H1 (cell line): ENCODE measurements around the gene OR5H6. TPM values are rescaled to one million over a fixed set of nuclear protein-coding genes. Genes with fewer than 3 reads are reported as not detected.
A peak's percentile ranks its signal among the peaks of the same experiment; 100 is the strongest.

Experiments
- CTCF ChIA-PET: fragments of 300-600 bp; sonication (Branson Sonifier 250); formaldehyde crosslinking; loops from one replicate; lab custom pipeline; 2021; ENCODE audit not compliant: partially characterized antibody; lab: Charles Lee
- POLR2A ChIA-PET: fragments of 300-600 bp; sonication (Branson Sonifier 250); formaldehyde crosslinking; loops from one replicate; lab custom pipeline; 2021; ENCODE audit warnings: inconsistent platforms; ENCODE audit not compliant: partially characterized antibody; lab: Charles Lee
- DNase-seq, 2 experiments: peaks; one replicate each; pipeline versions ENCODE4 v3.0.0 to v3.0.0-alpha.2; 2010 to 2022; ENCODE audit warnings: low spot score in 2 of 2, low read depth in 1 of 2, mixed read lengths in 1 of 2
- FAIRE-seq: peaks from 2 replicates; lab custom pipeline; 2011; peaks lifted over from hg19 to GRCh38; lab: Jason Lieb, UNC
- H2AFZ ChIP-seq: 2 replicates; pipeline ENCODE4 v1.8.1; 2012; ENCODE audit warnings: low read length, inconsistent platforms
- H2AK5ac ChIP-seq: 2 replicates; pipeline ENCODE4 v1.6.1; 2013; ENCODE audit warnings: low read depth, low read length
- H2BK120ac ChIP-seq: replicated peaks from 2 replicates; pipeline ENCODE3; 2013; ENCODE audit warnings: low read depth, low read length, inconsistent platforms
- H2BK12ac ChIP-seq: 2 replicates; pipeline ENCODE4 v1.6.1; 2013; ENCODE audit warnings: low read depth, low read length
- H2BK15ac ChIP-seq: 2 replicates; pipeline ENCODE4 v1.6.1; 2013; ENCODE audit warnings: low read length
- H2BK20ac ChIP-seq: 2 replicates; pipeline ENCODE4 v1.6.1; 2013; ENCODE audit warnings: low read length
- H2BK5ac ChIP-seq: 2 replicates; pipeline ENCODE4 v1.6.1; 2013; ENCODE audit warnings: low read depth, low read length
- H3K14ac ChIP-seq: 2 replicates; pipeline ENCODE4 v1.6.1; 2013; ENCODE audit warnings: inconsistent platforms; ENCODE audit not compliant: insufficient read length
- H3K18ac ChIP-seq: 2 replicates; pipeline ENCODE4 v1.6.1; 2013; ENCODE audit warnings: low read length; ENCODE audit errors: extremely low read depth
- H3K23ac ChIP-seq: 2 replicates; pipeline ENCODE4 v1.6.1; 2013; ENCODE audit warnings: inconsistent platforms; ENCODE audit not compliant: insufficient read length
- H3K23me2 ChIP-seq: 2 replicates; pipeline ENCODE4 v1.6.1; 2013; ENCODE audit warnings: low read depth, low read length
- H3K27ac ChIP-seq: 2 replicates; pipeline ENCODE4 v1.6.1; 2011; ENCODE audit warnings: low read depth, low read length, inconsistent platforms
- H3K27me3 ChIP-seq, 4 experiments: replicated peaks in 1 of 4; 1 replicate in 1 of 4; 2 replicates in 3 of 4; pipeline versions ENCODE4 v1.6.1 to v1.8.1; 2011 to 2013; ENCODE audit warnings: low read length in 3 of 4, mild to moderate bottlenecking in 3 of 4, inconsistent platforms in 2 of 4, mixed read lengths in 2 of 4, moderate library complexity in 1 of 4; ENCODE audit not compliant: control insufficient read depth in 3 of 4, insufficient read depth in 3 of 4; ENCODE audit errors: extremely low read depth in 1 of 4
- H3K36me3 ChIP-seq, 4 experiments: 2 replicates each; pipeline versions ENCODE4 v1.6.1 to v1.8.1; 2011 to 2013; ENCODE audit warnings: mild to moderate bottlenecking in 4 of 4, low read length in 3 of 4, moderate library complexity in 2 of 4, control low read depth in 1 of 4, inconsistent platforms in 1 of 4; ENCODE audit not compliant: insufficient read depth in 4 of 4, control insufficient read depth in 2 of 4
- H3K4ac ChIP-seq: replicated peaks from 2 replicates; pipeline ENCODE3; 2013; ENCODE audit warnings: low read length, low read depth, mixed read lengths, inconsistent platforms; ENCODE audit not compliant: insufficient read length
- H3K4me1 ChIP-seq, 4 experiments: replicated peaks in 1 of 4; 1 replicate in 1 of 4; 2 replicates in 3 of 4; pipeline versions ENCODE4 v1.6.1 to v1.8.1; 2011 to 2013; ENCODE audit warnings: low read length in 3 of 4, inconsistent platforms in 2 of 4, mixed read lengths in 1 of 4; ENCODE audit not compliant: insufficient read depth in 4 of 4, control insufficient read depth in 3 of 4
- H3K4me2 ChIP-seq, 2 experiments: 2 replicates each; pipeline versions ENCODE4 v1.6.1 to v1.8.1; 2011 to 2013; ENCODE audit warnings: low read depth in 2 of 2, low read length in 2 of 2, control low read depth in 1 of 2, inconsistent platforms in 1 of 2, mild to moderate bottlenecking in 1 of 2; ENCODE audit not compliant: insufficient read depth in 1 of 2
- H3K4me3 ChIP-seq, 4 experiments: fragments of 200-600, 300-600 bp in 1 of 4; sonication (generic), shearing (Covaris generic), sonication (Bioruptor Twin) in 1 of 4; 2 replicates each; pipeline versions ENCODE4 v1.5.1 to v1.8.1; 2011 to 2016; ENCODE audit warnings: low read length in 4 of 4, low read depth in 3 of 4, control low read depth in 2 of 4, inconsistent platforms in 2 of 4, mild to moderate bottlenecking in 2 of 4, mixed read lengths in 1 of 4, moderate library complexity in 1 of 4; ENCODE audit not compliant: insufficient read depth in 2 of 4; ENCODE audit errors: extremely low read depth in 1 of 4
- H3K56ac ChIP-seq: replicated peaks from 2 replicates; pipeline ENCODE3; 2013; ENCODE audit warnings: low read depth, mild to moderate bottlenecking, mixed read lengths, low read length, inconsistent platforms; ENCODE audit not compliant: insufficient read length
- H3K79me1 ChIP-seq: 2 replicates; pipeline ENCODE4 v1.6.1; 2013; ENCODE audit warnings: low read depth, low read length, control low read depth
- H3K79me2 ChIP-seq, 2 experiments: 2 replicates each; pipeline versions ENCODE4 v1.6.1 to v1.8.1; 2012 to 2013; ENCODE audit warnings: low read length in 2 of 2, mild to moderate bottlenecking in 2 of 2, inconsistent platforms in 1 of 2; ENCODE audit not compliant: insufficient read depth in 2 of 2, control insufficient read depth in 1 of 2
- H3K9ac ChIP-seq, 4 experiments: replicated peaks in 1 of 4; 1 replicate in 1 of 4; 2 replicates in 3 of 4; pipeline versions ENCODE4 v1.6.1 to v1.8.1; 2011 to 2013; ENCODE audit warnings: low read depth in 3 of 4, low read length in 3 of 4, control low read depth in 2 of 4, mild to moderate bottlenecking in 2 of 4, moderate library complexity in 2 of 4, inconsistent platforms in 1 of 4; ENCODE audit errors: extremely low read depth in 1 of 4
- H3K9me3 ChIP-seq, 2 experiments: 2 replicates each; pipeline versions ENCODE4 v1.6.1 to v1.8.1; 2012 to 2013; ENCODE audit warnings: mild to moderate bottlenecking in 2 of 2, moderate library complexity in 2 of 2, control low read depth in 1 of 2, inconsistent platforms in 1 of 2, low read depth in 1 of 2, low read length in 1 of 2, mixed read lengths in 1 of 2; ENCODE audit not compliant: insufficient read depth in 2 of 2
- H4K20me1 ChIP-seq, 2 experiments: replicated peaks in 1 of 2; 2 replicates each; pipeline versions ENCODE3 to v1.8.1; 2011 to 2013; ENCODE audit warnings: inconsistent platforms in 2 of 2, low read length in 2 of 2, mild to moderate bottlenecking in 1 of 2; ENCODE audit not compliant: insufficient read depth in 2 of 2, control insufficient read depth in 1 of 2
- H4K5ac ChIP-seq: 2 replicates; pipeline ENCODE4 v1.6.1; 2013; ENCODE audit warnings: low read length, low read depth, mixed read lengths, inconsistent platforms; ENCODE audit not compliant: insufficient read length
- H4K8ac ChIP-seq: 2 replicates; pipeline ENCODE4 v1.8.0; 2013; ENCODE audit warnings: mild to moderate bottlenecking, moderate library complexity, low read length, inconsistent platforms; ENCODE audit not compliant: insufficient read depth; ENCODE audit errors: extremely low read depth
- H4K91ac ChIP-seq: replicated peaks from 2 replicates; pipeline ENCODE3; 2013; ENCODE audit warnings: low read length, mixed read lengths, inconsistent platforms; ENCODE audit not compliant: insufficient read length
- BCL11A ChIP-seq, 2 experiments: IDR thresholded peaks; one replicate each; pipeline ENCODE4 v1.6.1; 2011; ENCODE audit warnings: low read depth in 2 of 2, low read length in 2 of 2, mild to moderate bottlenecking in 2 of 2
- CBX5 ChIP-seq: fragments of 300-800, 300-1000 bp; sonication (generic); IDR thresholded peaks from 2 replicates; pipeline ENCODE4 v1.7.1; 2016; ENCODE audit warnings: antibody characterized with exemption, low read length, low read depth
- SAP30 ChIP-seq: fragments of 300-600 bp; sonication (generic); IDR thresholded peaks from 2 replicates; pipeline ENCODE4 v1.7.1; 2012; ENCODE audit warnings: low read length, moderate library complexity, mild to moderate bottlenecking, inconsistent platforms; ENCODE audit not compliant: insufficient read depth, insufficient replicate concordance
- SIRT6 ChIP-seq: IDR thresholded peaks from one replicate; pipeline ENCODE4 v1.7.1; 2012; ENCODE audit warnings: low read length, inconsistent platforms
- SP2 ChIP-seq: IDR thresholded peaks from 2 replicates; pipeline ENCODE4 v1.6.1; 2012; ENCODE audit warnings: mild to moderate bottlenecking, low read length, inconsistent platforms
- TAF1 ChIP-seq: IDR thresholded peaks from 2 replicates; pipeline ENCODE4 v1.6.1; 2011; ENCODE audit warnings: mild to moderate bottlenecking, low read depth, low read length
- ZNF274 ChIP-seq: IDR thresholded peaks from 2 replicates; pipeline ENCODE4 v1.7.0; 2012; ENCODE audit warnings: low read length, borderline replicate concordance; ENCODE audit errors: extremely low read depth
- WGBS, 2 experiments: shearing (Covaris generic) in 1 of 2; methylation state at CpG; one replicate each; pipeline versions ENCODE4 v1.1.6 to v1.1.7; 2013 to 2015; ENCODE audit warnings: low lambda C conversion rate in 2 of 2, mixed read lengths in 2 of 2, inconsistent platforms in 1 of 2, low coverage in 1 of 2, missing lambda C conversion rate in 1 of 2; ENCODE audit not compliant: insufficient replicate concordance in 2 of 2, insufficient coverage in 1 of 2, insufficient read length in 1 of 2; ENCODE audit errors: extremely low coverage in 1 of 2, missing lambda C conversion rate in 1 of 2; 5-methylcytosine and 5-hydroxymethylcytosine counted together
- polyA plus RNA-seq, 7 experiments: library from polyadenylated mRNA; depleted of rRNA in 3 of 7; stranded (reverse) in 5 of 7; unstranded in 2 of 7; fragments of >200 nt in 5 of 7; fragments of 200-250 nt in 2 of 7; gene quantifications; 1 replicate in 5 of 7; 2 replicates in 1 of 7; 4 replicates in 1 of 7; pipeline versions ENCODE4 v1.2.1 to v1.2.3, GENCODE V29; 2011 to 2013; ENCODE audit warnings: missing spikeins in 2 of 7, mixed read lengths in 2 of 7
- total RNA-seq: library from RNA; stranded (reverse); fragmentation: NEBNext Ultra II Directional; extraction: Animal tissue kit (Norgen Biotek cat#: 25700); gene quantifications from 2 replicates; pipeline ENCODE4 v1.2.1, GENCODE V29; 2021
- TF ChIP-seq, protein P1 (sequence below): IDR thresholded peaks from 2 replicates; pipeline ENCODE4 v1.6.1; 2012; ENCODE audit warnings: inconsistent platforms

Gene OR5H6
- total and polyA plus RNA-seq, 2 of the 8 experiments (the other 6 are each of a cell fraction or from before 2014, with no cell fraction given): 0.06 TPM; not detected in 1

DNA sequence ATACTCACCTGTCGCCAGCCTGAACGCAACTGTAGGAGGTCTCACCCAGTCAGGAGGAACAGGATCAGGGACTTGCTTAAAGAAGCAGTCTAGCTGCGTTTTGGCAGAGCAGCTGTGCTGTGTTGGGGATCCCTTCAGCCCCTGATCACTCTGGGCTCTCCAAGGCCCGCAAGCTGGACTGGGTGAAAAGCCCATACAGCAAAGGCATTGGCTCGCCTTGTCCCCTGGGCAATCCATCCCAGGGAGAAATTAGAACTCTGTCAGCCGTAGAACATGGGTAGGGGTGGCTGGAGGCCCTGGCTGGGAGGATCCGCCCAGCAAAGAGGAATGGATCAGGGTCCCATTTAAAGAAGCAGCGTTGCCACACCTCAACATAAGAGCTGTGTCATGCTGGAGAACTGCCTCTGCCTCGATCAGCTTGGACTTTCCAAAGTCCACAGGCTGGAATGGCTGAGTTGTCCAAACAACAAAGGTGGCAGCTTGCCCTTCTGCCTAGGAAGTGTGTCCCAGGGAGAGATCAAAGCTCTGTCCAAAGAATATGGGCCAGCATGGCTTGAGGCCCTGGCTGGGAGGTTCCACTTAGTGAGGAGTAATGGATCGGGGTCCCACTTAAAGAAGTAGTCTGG, 27.4 kb downstream of the OR5H6 start:
- no peaks in the 10 kb centered on the region for H3K27me3 ChIP-seq
- H4K5ac ChIP-seq: no peak overlapping the region
- no peak overlapping the region for H3K23ac ChIP-seq
- H3K9ac ChIP-seq: no peak overlapping the region; a peak in 1 of 7 replicates
- no peak overlapping the region for H2AK5ac ChIP-seq
- H2BK120ac ChIP-seq: no peak overlapping the region
- no peaks in the 10 kb centered on the region for H3K36me3 ChIP-seq
- H4K20me1 ChIP-seq: no peaks in the 10 kb centered on the region
- no peak overlapping the region for H2AFZ ChIP-seq
- H3K23me2 ChIP-seq: no peaks in the 10 kb centered on the region
- TF ChIP-seq, protein P1, sequence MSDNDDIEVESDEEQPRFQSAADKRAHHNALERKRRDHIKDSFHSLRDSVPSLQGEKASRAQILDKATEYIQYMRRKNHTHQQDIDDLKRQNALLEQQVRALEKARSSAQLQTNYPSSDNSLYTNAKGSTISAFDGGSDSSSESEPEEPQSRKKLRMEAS: no peak
- TF ChIP-seq TAF1 (no peak), ZNF274 (no peak), BCL11A (IDR thresholded peaks at IDR 0.05; ENCODE audit: low read depth in 2 of 2, low read length in 2 of 2) (no peak), SAP30 (no peak), CBX5 (no peak), SIRT6 (no peak), SP2 (no peak)
- CTCF ChIA-PET: interaction anchor here (1.1 to 3.6 kb wide), 5 partner anchors 15 to 251 kb away, joined by 3 to 11 read pairs (median 7); no protein-coding TSS in a partner anchor
- no peak overlapping the region for H3K4ac ChIP-seq
- no peaks in the 10 kb centered on the region for H3K9me3 ChIP-seq
- DNase-seq (no peak), FAIRE-seq (no peak)
- peak overlapping the region; percentile 35; the same call in 1 of the 2 replicates for H2BK5ac ChIP-seq
- H2BK15ac ChIP-seq: no peak overlapping the region
- H3K4me2 ChIP-seq: no peak overlapping the region
- POLR2A ChIA-PET: interaction anchor here (0.9 to 1.2 kb wide), 2 partner anchors 12 to 31 kb away, joined by 3 to 6 read pairs; no protein-coding TSS in a partner anchor
- no peak overlapping the region for H3K14ac ChIP-seq
- no peaks in the 10 kb centered on the region for H3K4me1 ChIP-seq
- no peaks in the 10 kb centered on the region for H3K79me2 ChIP-seq
- no peak overlapping the region for H3K56ac ChIP-seq
- H4K91ac ChIP-seq: no peak overlapping the region
- H3K79me1 ChIP-seq: no peaks in the 10 kb centered on the region
- WGBS, 2 experiments: 91% methylated on average over 10 of the region's 10 CpGs; no CpG with 5 or more reads in 1 of the 2 experiments
- no peak overlapping the region for H2BK20ac ChIP-seq
- H3K18ac ChIP-seq: no peak overlapping the region
- no peak overlapping the region for H3K4me3 ChIP-seq
- no peak overlapping the region for H4K8ac ChIP-seq
- no peak overlapping the region for H3K27ac ChIP-seq
- no peak overlapping the region for H2BK12ac ChIP-seq
